ENCODE results near the gene MYO1D.

DNA sequence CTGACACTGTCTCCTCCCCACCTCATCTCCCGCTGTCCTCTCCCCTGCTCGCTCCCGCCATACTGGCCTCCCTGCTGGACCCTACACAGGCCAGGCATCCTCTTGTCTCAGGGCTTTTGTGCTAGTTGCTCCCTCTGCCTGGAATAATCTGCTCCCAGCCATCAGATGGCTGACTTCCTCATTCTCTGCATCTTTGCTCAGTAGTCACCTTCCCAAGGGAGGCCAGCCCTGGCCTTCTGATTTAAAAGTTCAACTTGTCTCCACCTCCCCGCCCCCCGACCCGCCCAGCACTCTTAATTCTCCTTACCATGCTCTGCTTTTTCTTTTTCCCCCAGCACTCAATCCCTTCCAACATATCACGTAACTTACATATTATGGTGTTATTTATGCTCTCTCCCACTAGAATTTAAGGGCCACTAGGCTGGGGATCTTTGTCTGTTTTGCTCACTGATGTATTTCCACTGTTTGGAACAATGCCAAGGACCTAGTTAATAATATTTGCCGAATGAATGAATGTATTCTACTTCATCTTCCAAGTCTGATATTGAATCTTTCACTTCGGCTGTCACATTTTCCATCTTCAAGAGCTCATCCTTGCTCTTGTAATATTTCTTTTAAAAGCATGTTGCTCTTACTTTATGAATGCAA is 211.9 kb downstream of the MYO1D start:
- no peak for TF ChIP-seq POLR2A (IDR thresholded peaks at IDR 0.05)
- TF ChIP-seq, protein P1, sequence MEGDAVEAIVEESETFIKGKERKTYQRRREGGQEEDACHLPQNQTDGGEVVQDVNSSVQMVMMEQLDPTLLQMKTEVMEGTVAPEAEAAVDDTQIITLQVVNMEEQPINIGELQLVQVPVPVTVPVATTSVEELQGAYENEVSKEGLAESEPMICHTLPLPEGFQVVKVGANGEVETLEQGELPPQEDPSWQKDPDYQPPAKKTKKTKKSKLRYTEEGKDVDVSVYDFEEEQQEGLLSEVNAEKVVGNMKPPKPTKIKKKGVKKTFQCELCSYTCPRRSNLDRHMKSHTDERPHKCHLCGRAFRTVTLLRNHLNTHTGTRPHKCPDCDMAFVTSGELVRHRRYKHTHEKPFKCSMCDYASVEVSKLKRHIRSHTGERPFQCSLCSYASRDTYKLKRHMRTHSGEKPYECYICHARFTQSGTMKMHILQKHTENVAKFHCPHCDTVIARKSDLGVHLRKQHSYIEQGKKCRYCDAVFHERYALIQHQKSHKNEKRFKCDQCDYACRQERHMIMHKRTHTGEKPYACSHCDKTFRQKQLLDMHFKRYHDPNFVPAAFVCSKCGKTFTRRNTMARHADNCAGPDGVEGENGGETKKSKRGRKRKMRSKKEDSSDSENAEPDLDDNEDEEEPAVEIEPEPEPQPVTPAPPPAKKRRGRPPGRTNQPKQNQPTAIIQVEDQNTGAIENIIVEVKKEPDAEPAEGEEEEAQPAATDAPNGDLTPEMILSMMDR (IDR thresholded peaks at IDR 0.05), result no peak
